CD4-positive, CD25-positive, alpha-beta regulatory T cell (primary cell): ENCODE measurements around the gene MAF. TPM values are rescaled to one million over a fixed set of nuclear protein-coding genes. Genes with fewer than 3 reads are reported as not detected.

Experiments used
- ATAC-seq, 2 donors: fragments of 150-1000 bp; cut with Tn5 transposase; one replicate each; pipeline ENCODE4 v1.10.0; 2021; ENCODE audit warnings: low read depth in 2 of 2, moderate number of reproducible peaks in 2 of 2, moderate library complexity in 1 of 2
- DNase-seq, 3 donors: peaks; one replicate each; pipeline versions ENCODE4 v3.0.0 to v3.0.0-alpha.2; 2012 to 2022; ENCODE audit warnings: mixed read lengths in 1 of 3
- H3K27ac ChIP-seq: one replicate; pipeline ENCODE4 v1.7.0; 2013; ENCODE audit warnings: mild to moderate bottlenecking, low read length; ENCODE audit not compliant: insufficient read depth, poor library complexity, severe bottlenecking
- H3K27me3 ChIP-seq: one replicate; pipeline ENCODE4 v1.7.0; 2013; ENCODE audit warnings: low read length; ENCODE audit not compliant: control insufficient read depth, insufficient read depth
- H3K36me3 ChIP-seq: one replicate; pipeline ENCODE4 v1.7.0; 2013; ENCODE audit warnings: mild to moderate bottlenecking, low read length, moderate library complexity; ENCODE audit not compliant: control insufficient read depth, insufficient read depth
- H3K4me1 ChIP-seq: 2 replicates; pipeline ENCODE4 v1.7.0; 2013; ENCODE audit warnings: mild to moderate bottlenecking, low read length; ENCODE audit not compliant: insufficient read depth, control insufficient read depth, poor library complexity, severe bottlenecking
- H3K4me3 ChIP-seq: one replicate; pipeline ENCODE4 v1.7.0; 2013; ENCODE audit warnings: low read depth, mild to moderate bottlenecking, low read length, moderate library complexity
- H3K9me3 ChIP-seq, 2 experiments: 1 replicate in 1 of 2; 2 replicates in 1 of 2; pipeline ENCODE4 v1.7.0; 2013; ENCODE audit warnings: low read length in 2 of 2, mild to moderate bottlenecking in 1 of 2, moderate library complexity in 1 of 2; ENCODE audit not compliant: control insufficient read depth in 2 of 2
- H3K27ac Mint-ChIP-seq, 3 donors: one replicate each; pipeline ENCODE4 v1.8.0; 2020 to 2022; ENCODE audit warnings: mild to moderate bottlenecking in 3 of 3, mixed read lengths in 3 of 3, moderate library complexity in 2 of 3
- H3K27me3 Mint-ChIP-seq: one replicate; pipeline ENCODE4 v1.8.0; 2022; ENCODE audit warnings: mild to moderate bottlenecking, mixed read lengths
- H3K36me3 Mint-ChIP-seq: one replicate; pipeline ENCODE4 v1.8.0; 2020; ENCODE audit warnings: mixed read lengths
- H3K4me1 Mint-ChIP-seq, 4 donors: one replicate each; pipeline ENCODE4 v1.8.0; 2020 to 2022; ENCODE audit warnings: mixed read lengths in 4 of 4, mild to moderate bottlenecking in 1 of 4
- H3K4me3 Mint-ChIP-seq, 4 donors: one replicate each; pipeline ENCODE4 v1.8.0; 2020 to 2022; ENCODE audit warnings: mild to moderate bottlenecking in 4 of 4, mixed read lengths in 4 of 4, moderate library complexity in 3 of 4
- H3K9me3 Mint-ChIP-seq, 7 donors: one replicate each; pipeline ENCODE4 v1.8.0; 2020 to 2022; ENCODE audit warnings: mixed read lengths in 7 of 7, mild to moderate bottlenecking in 3 of 7, moderate library complexity in 2 of 7
- polyA plus RNA-seq, 4 donors: library from polyadenylated mRNA; unstranded; fragments of 300-500 nt; fragmentation: Illumina TruSeq; gene quantifications; one replicate each; pipeline ENCODE4 v1.2.3, GENCODE V29; 2021
- total RNA-seq: library from RNA; stranded (reverse); gene quantifications from one replicate; pipeline ENCODE4 v1.2.3, GENCODE V29; 2022

MAF gene
- total and polyA plus RNA-seq, 5 donors from 2014 or later, result 1.4 to 120 (median 3.8) TPM

DNA sequence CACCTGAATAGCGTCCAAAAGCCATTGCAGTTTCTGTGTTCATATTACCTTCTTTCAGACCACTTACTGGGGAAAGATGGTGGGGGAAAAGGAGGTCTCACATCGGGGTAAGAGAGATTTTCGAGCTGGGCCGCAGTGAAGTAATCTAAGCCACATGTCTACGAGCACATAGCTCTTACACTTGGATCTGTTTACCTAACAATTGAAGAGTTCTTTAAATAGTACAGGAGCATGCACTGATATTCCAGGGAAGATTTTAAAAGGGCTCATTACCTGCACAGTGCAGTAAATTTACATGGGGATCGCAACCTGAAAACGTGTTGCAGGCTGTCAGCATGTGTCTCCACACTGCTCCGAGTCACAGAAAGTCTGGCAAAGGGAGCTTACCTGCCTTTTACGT, 12.6 kb downstream of the MAF start:
- Mint-ChIP-seq H3K4me1 (peaks cover 2 to 20% (median 12%) of the 10 kb centered on the region in 4 donors), H3K36me3 (no peaks in the 10 kb centered on the region), H3K27me3 (peaks cover 36% of the 10 kb centered on the region), H3K4me3 (no peak overlapping the region), H3K9me3 (no peaks in the 10 kb centered on the region), H3K27ac (no peak overlapping the region)
- DNase-seq (no peak), ATAC-seq (no peak)
- peaks cover 12% of the 10 kb centered on the region for H3K4me1 ChIP-seq
- no peaks in the 10 kb centered on the region for H3K27me3 ChIP-seq
- H3K27ac ChIP-seq, result no peak overlapping the region
- no peaks in the 10 kb centered on the region for H3K36me3 ChIP-seq
- H3K9me3 ChIP-seq, result no peaks in the 10 kb centered on the region
- H3K4me3 ChIP-seq, result no peak overlapping the region

DNA sequence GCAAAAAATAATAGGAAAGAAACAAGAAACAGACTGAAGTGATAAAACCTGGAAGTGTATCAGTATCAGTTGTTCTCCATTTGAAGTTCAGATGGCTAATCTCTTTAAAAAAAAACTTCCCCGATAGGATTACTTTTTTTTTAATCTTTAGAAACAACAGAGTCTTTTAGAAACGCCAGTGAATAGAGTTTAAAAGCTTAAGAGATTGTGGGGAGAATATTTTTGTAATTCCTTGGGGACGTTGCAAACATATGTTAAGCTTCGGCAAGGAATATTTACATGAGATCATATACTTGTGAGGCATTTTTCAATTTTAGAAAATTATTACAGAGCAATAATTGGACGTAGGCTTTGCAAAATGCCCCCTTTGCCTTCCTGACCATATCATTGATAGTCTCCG, 13.2 kb downstream of the MAF start:
- no peaks in the 10 kb centered on the region for H3K36me3 Mint-ChIP-seq
- no peaks in the 10 kb centered on the region for H3K36me3 ChIP-seq

DNA sequence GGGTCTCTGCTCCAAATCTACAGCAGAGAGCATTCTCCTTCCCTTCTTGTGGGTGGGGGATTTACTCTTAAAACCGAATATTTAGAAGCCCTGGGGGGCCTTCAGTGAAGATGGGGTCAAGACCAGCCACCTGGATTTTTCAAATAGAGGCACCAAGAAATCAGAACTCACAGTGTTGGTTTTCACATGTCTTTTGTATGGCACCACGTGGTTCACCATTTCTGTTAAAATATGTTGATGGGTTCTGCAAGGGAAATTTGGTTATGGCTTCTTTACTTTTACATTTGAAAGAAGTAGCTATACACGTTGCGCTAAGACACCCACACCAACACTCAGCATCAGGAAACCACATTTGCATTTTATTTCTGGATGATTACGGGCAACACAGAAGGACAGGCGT, 17.7 kb downstream of the MAF start:
- Mint-ChIP-seq H3K27ac (no peak overlapping the region), H3K36me3 (no peaks in the 10 kb centered on the region), H3K9me3 (no peaks in the 10 kb centered on the region), H3K27me3 (peaks cover 18% of the 10 kb centered on the region), H3K4me3 (no peak overlapping the region), H3K4me1 (no peaks in the 10 kb centered on the region)
- DNase-seq, result no peak
- Histone ChIP-seq H3K9me3 (no peaks in the 10 kb centered on the region), H3K36me3 (no peaks in the 10 kb centered on the region), H3K4me1 (no peaks in the 10 kb centered on the region), H3K4me3 (no peak overlapping the region), H3K27ac (no peak overlapping the region), H3K27me3 (no peaks in the 10 kb centered on the region)
- no peak for ATAC-seq

More for the DNA sequence above, 13.2 kb downstream of the MAF start:
- Histone ChIP-seq H3K4me3 (no peak overlapping the region), H3K4me1 (peaks cover 12% of the 10 kb centered on the region), H3K27me3 (no peaks in the 10 kb centered on the region), H3K27ac (no peak overlapping the region), H3K9me3 (no peaks in the 10 kb centered on the region)
- no peak for DNase-seq
- no peak for ATAC-seq
- peak overlapping the region in 1 of 4 donors; percentile 7 for H3K4me3 Mint-ChIP-seq
- peaks cover 2 to 17% (median 7%) of the 10 kb centered on the region in 4 donors for H3K4me1 Mint-ChIP-seq
- H3K9me3 Mint-ChIP-seq, result no peaks in the 10 kb centered on the region
- H3K27ac Mint-ChIP-seq, result no peak overlapping the region
- H3K27me3 Mint-ChIP-seq, result peaks cover 36% of the 10 kb centered on the region

DNA sequence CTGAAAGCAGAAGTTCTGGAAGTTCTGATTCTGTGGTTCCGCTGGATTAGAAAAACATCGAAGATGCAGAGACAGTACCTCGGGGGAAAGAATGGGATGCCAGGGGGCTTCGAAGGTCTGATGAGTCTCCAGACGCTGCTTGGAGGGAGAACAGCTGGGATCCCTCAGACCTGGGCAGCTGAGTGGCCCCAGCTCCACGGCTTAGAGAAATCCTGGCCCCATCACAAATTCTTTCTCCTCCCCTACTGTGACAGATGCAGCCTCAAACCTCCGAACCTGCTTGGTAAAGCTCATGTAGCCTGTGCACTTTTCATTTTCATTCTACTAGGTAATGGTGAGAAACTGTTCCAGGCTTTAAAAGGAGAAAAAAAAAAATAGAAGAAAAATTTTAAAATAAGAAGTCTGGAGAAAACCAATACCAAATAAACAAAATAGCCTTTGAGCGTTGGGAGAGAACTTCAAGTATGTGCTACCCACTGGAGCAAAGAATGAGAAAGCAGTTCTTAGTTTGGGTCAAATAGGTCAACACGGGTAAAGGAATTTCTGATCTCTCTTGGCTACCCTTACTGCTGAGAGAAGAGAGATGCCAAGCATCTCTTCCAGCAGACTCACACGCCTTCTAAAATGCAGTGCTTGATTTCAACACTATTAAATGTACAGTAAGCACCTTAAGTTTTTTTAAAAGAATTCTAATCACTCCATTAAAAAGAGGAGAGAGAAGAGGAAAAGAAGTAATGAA, 19.9 kb downstream of the MAF start:
- no peaks in the 10 kb centered on the region for H3K27me3 ChIP-seq
- no peak overlapping the region for H3K27ac ChIP-seq
- H3K27me3 Mint-ChIP-seq, result peaks cover 22% of the 10 kb centered on the region
- H3K27ac Mint-ChIP-seq, result no peak overlapping the region
- no peaks in the 10 kb centered on the region for H3K36me3 ChIP-seq
- H3K9me3 ChIP-seq, result no peaks in the 10 kb centered on the region
- no peaks in the 10 kb centered on the region for H3K4me1 Mint-ChIP-seq
- H3K36me3 Mint-ChIP-seq, result no peaks in the 10 kb centered on the region
- no peaks in the 10 kb centered on the region for H3K9me3 Mint-ChIP-seq
- no peak for DNase-seq
- H3K4me3 ChIP-seq, result no peak overlapping the region
- no peaks in the 10 kb centered on the region for H3K4me1 ChIP-seq
- ATAC-seq, result no peak
- H3K4me3 Mint-ChIP-seq, result no peak overlapping the region

DNA sequence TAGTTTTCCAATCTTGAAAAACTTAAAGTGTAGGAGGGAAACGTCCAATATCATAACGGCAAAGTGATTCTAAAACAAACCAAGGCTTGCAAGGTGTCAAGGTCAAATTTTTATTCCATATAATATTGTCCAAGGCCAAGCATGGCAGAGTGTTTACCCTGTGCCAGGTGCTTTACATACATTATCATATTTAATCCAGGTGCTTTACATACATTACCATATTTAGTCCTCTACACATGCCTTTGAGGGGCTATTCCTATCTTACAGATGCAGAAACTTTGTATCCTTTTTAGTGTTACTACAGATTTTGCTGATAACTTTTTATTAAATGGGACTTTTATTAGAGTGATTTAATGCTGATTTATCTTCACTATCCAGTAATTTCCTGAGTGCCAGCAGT, 23.9 kb downstream of the MAF start:
- H3K4me3 ChIP-seq, result no peak overlapping the region
- Mint-ChIP-seq H3K36me3 (no peaks in the 10 kb centered on the region), H3K9me3 (peaks cover 0 to 4% (median 0%) of the 10 kb centered on the region in 7 donors), H3K27ac (no peak overlapping the region), H3K4me1 (no peaks in the 10 kb centered on the region), H3K4me3 (no peak overlapping the region), H3K27me3 (peaks cover 43% of the 10 kb centered on the region)
- peaks cover 2% of the 10 kb centered on the region for H3K27me3 ChIP-seq
- H3K27ac ChIP-seq, result no peak overlapping the region
- no peak for ATAC-seq
- no peaks in the 10 kb centered on the region for H3K36me3 ChIP-seq
- no peaks in the 10 kb centered on the region for H3K4me1 ChIP-seq
- DNase-seq, result no peak
- H3K9me3 ChIP-seq, result no peaks in the 10 kb centered on the region

DNA sequence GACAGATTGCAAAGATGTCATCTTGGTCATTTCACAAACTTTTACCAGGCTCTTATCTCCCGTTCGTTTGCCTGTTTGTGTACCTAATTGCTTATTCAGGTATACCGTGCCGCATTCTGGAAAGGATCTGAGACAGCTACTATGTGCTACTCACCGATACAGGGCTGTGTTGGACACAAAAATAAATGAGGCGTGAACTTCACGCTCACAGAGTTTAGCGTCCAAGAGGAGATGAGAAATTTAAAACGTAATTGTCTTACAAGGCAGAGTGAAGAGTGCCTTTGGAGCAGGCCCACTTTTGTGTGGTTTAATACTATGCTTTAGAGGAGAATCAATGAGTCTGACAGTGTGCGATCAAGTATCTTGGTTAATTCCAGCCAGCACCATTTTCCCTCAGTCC, 26.7 kb downstream of the MAF start:
- H3K27me3 Mint-ChIP-seq, result peaks cover 55% of the 10 kb centered on the region

DNA sequence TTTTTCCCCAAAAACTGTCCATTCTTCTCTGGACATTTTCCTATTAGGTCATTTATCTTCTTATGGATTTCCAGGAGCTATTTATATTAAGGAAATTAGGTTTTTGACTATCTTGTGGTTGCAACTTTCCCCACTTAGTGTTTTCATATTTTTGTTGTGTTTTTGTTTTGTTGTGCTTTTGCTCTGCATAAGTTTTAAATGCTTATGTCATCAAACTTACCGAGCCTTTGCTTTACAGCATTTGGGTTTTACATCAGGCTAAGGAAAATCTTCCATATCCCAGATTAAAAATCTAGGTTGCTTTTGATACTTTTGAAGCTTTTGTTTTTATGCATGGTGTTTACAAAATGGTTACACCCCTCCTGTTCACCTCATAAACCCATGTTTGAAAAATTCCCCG, 27.5 kb downstream of the MAF start:
- Mint-ChIP-seq H3K4me1 (no peaks in the 10 kb centered on the region), H3K9me3 (peaks cover 0 to 7% (median 0%) of the 10 kb centered on the region in 7 donors), H3K4me3 (no peak overlapping the region)

More for the DNA sequence above, 26.7 kb downstream of the MAF start:
- Mint-ChIP-seq H3K36me3 (no peaks in the 10 kb centered on the region), H3K27ac (no peak overlapping the region), H3K4me1 (no peaks in the 10 kb centered on the region), H3K9me3 (peaks cover 0 to 7% (median 0%) of the 10 kb centered on the region in 7 donors), H3K4me3 (no peak overlapping the region)
- no peak overlapping the region for H3K4me3 ChIP-seq
- no peaks in the 10 kb centered on the region for H3K9me3 ChIP-seq
- ATAC-seq (no peak), DNase-seq (no peak)
- H3K27ac ChIP-seq, result no peak overlapping the region
- H3K36me3 ChIP-seq, result no peaks in the 10 kb centered on the region
- no peaks in the 10 kb centered on the region for H3K4me1 ChIP-seq
- H3K27me3 ChIP-seq, result peaks cover 2% of the 10 kb centered on the region

DNA sequence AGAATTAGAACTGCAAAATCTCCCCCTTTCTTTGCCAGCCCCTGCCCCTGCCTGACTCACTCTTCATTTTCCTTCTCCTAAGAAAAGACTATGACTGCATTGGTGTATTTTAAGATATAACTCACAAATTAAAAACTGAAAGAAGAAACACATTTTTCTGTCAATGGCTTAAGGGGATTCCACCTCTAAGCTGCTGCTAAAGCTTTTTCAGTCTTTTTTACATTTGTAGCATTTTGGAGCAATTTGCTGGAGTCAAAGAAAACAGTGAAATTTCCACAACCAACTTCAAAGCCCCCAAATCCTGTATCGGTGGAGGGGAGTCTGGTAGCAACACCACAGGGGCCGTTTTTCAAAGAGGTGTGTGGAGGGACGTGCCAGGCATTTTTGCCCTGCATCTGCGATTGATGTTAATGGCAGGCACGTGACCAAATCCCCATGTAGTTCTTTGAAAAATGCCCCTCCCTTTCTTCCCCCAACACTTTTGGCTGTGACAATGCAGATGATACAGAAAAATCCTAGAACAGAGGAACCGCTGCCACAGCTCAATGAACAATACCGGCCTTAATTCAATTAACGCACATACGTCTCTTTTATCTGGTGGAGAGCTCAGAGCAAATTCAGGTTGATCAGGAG, 28.5 kb downstream of the MAF start:
- ATAC-seq, result no peak
- H3K27me3 Mint-ChIP-seq, result peaks cover 55% of the 10 kb centered on the region
- no peaks in the 10 kb centered on the region for H3K36me3 Mint-ChIP-seq
- H3K27ac Mint-ChIP-seq, result peak overlapping the region in 1 of 3 donors; percentile 34
- no peaks in the 10 kb centered on the region for H3K4me1 ChIP-seq
- H3K4me1 Mint-ChIP-seq, result no peaks in the 10 kb centered on the region
- no peaks in the 10 kb centered on the region for H3K36me3 ChIP-seq
- no peak for DNase-seq
- no peak overlapping the region for H3K4me3 Mint-ChIP-seq
- no peak overlapping the region for H3K4me3 ChIP-seq
- peaks cover 2% of the 10 kb centered on the region for H3K27me3 ChIP-seq
- peaks cover 0 to 7% (median 0%) of the 10 kb centered on the region in 7 donors for H3K9me3 Mint-ChIP-seq
- no peak overlapping the region for H3K27ac ChIP-seq
- H3K9me3 ChIP-seq, result no peaks in the 10 kb centered on the region

More for the DNA sequence above, 27.5 kb downstream of the MAF start:
- no peaks in the 10 kb centered on the region for H3K36me3 Mint-ChIP-seq
- Histone ChIP-seq H3K9me3 (no peaks in the 10 kb centered on the region), H3K27me3 (peaks cover 2% of the 10 kb centered on the region), H3K4me3 (no peak overlapping the region), H3K27ac (no peak overlapping the region), H3K4me1 (no peaks in the 10 kb centered on the region), H3K36me3 (no peaks in the 10 kb centered on the region)
- H3K27ac Mint-ChIP-seq, result no peak overlapping the region
- ATAC-seq (no peak), DNase-seq (no peak)
- H3K27me3 Mint-ChIP-seq, result peaks cover 55% of the 10 kb centered on the region
